Fibroblast of the aortic adventitia (primary cell): ENCODE data around the gene TMEM63C. TPM values are rescaled to one million over a fixed set of nuclear protein-coding genes. Genes with fewer than 3 reads are reported as not detected.

Source experiments
- DNase-seq: peaks from one replicate; pipeline ENCODE4 v3.0.0-alpha.2; 2010; ENCODE audit warnings: low read depth
- H3K4me3 ChIP-seq: 2 replicates; pipeline ENCODE4 v1.5.1; 2011; ENCODE audit warnings: low read depth, mild to moderate bottlenecking, control low read depth, low read length, moderate library complexity
- total RNA-seq: library from RNA; depleted of rRNA; stranded (reverse); fragments of >200 nt; gene quantifications from 2 replicates; pipeline ENCODE4 v1.2.3, GENCODE V29; 2012; ENCODE audit warnings: low replicate concordance
- TF ChIP-seq, protein P1 (sequence below): IDR thresholded peaks from 2 replicates; pipeline ENCODE4 v1.5.1; 2011; ENCODE audit warnings: mild to moderate bottlenecking, low read length, control low read depth, inconsistent platforms; ENCODE audit not compliant: insufficient read depth

TMEM63C gene
- total RNA-seq, 1 donor = not detected

DNA sequence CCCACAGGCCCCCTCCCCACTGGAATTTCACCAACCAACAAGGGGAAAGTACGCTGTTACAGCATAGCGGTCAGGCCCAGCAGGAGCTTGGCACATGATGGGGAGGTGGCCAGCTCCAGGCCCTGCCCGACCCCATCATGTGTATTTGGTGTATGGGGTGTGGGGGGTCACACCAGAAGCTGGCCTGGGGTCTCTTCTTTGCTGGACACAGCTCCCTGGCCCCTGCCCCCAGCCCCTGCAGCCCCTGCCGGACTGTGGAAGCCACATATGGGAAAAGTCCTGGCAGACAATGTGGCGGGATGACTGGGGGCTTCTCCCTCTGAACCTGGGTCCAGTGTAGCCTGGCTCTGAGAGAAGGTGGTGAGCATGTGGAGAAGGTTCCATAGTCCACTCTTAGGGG, 77.0 kb downstream of the TMEM63C start:
- no peak for DNase-seq
- H3K4me3 ChIP-seq = no peak overlapping the region
- TF ChIP-seq, protein P1, sequence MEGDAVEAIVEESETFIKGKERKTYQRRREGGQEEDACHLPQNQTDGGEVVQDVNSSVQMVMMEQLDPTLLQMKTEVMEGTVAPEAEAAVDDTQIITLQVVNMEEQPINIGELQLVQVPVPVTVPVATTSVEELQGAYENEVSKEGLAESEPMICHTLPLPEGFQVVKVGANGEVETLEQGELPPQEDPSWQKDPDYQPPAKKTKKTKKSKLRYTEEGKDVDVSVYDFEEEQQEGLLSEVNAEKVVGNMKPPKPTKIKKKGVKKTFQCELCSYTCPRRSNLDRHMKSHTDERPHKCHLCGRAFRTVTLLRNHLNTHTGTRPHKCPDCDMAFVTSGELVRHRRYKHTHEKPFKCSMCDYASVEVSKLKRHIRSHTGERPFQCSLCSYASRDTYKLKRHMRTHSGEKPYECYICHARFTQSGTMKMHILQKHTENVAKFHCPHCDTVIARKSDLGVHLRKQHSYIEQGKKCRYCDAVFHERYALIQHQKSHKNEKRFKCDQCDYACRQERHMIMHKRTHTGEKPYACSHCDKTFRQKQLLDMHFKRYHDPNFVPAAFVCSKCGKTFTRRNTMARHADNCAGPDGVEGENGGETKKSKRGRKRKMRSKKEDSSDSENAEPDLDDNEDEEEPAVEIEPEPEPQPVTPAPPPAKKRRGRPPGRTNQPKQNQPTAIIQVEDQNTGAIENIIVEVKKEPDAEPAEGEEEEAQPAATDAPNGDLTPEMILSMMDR = no peak

DNA sequence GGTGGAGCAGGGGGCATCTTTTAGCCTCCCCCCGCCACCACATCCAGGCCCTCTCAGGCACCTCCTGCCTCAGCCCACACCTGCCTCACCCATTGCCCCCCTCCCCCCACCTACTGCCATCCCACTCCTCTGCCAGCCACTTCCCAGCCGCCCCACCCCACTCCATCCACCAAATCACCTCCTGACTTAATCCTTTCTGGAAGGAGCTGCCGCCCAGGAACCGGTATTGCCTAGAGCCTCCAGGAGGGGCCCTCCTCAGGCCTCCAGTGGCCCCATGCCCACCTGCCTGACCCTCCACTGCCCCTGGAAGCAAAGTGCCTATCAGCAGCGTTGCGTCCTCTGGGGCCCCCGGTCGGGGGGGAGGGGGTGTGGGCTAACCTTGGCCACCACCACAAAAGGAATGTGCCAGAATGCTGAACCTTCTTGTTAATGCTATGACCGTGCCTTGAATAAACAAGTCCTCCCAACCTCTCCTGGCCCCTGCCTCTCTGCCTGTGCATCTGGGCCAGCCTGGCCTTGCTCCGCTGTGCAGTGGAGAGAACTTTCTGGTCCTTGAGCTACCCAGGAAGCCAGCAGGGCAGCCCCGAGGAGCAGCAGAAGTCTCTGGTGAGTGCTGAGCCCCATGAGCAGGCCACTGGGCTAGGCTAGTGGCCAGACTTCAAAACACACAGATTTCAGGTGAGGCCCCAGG, 77.6 kb downstream of the TMEM63C start:
- no peak overlapping the region for H3K4me3 ChIP-seq
- TF ChIP-seq, protein P1 = no peak
- DNase-seq = no peak

DNA sequence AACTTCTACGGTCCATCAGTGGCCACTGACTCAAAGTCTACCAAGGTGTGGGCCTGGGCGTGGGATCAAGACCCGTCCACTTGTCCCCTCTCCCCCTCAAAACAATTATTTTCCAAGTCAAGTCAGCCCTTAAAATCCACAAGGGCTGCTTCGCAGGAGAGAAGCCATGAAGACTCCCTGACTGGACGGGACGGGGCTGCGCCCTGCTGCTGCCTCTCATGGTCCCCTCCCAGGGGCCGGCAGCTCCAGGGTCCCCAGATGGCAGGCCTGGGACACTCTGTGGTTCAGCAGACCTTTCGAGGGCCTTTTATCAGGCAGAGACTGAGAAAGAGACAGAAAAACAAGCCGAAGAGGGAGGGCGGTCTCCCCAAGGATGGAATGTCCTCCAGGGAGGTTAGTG, 78.6 kb downstream of the TMEM63C start:
- no peak overlapping the region for H3K4me3 ChIP-seq
- DNase-seq = no peak
- TF ChIP-seq, protein P1 = no peak

DNA sequence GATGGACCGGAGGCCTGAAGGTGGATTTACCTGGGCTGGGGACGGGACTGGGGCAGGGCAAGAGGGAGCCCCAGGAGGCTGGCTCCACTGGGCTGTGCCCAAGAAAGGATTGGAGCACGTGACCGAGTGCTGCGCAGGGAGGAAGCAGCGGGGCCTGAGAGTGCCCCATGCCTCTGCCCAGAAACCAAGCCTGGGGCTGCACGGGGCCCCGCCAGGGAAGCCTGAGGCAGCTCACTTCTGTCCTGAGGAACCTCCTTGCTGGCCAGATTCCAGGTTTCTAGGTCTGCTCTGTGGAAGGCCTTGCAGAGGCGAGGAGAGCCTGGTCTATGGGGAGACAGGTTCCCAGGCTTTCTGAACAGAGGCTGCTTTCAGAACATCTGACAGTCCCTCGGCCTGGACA, 79.0 kb downstream of the TMEM63C start:
- DNase-seq = no peak
- TF ChIP-seq, protein P1 = no peak
- no peak overlapping the region for H3K4me3 ChIP-seq

DNA sequence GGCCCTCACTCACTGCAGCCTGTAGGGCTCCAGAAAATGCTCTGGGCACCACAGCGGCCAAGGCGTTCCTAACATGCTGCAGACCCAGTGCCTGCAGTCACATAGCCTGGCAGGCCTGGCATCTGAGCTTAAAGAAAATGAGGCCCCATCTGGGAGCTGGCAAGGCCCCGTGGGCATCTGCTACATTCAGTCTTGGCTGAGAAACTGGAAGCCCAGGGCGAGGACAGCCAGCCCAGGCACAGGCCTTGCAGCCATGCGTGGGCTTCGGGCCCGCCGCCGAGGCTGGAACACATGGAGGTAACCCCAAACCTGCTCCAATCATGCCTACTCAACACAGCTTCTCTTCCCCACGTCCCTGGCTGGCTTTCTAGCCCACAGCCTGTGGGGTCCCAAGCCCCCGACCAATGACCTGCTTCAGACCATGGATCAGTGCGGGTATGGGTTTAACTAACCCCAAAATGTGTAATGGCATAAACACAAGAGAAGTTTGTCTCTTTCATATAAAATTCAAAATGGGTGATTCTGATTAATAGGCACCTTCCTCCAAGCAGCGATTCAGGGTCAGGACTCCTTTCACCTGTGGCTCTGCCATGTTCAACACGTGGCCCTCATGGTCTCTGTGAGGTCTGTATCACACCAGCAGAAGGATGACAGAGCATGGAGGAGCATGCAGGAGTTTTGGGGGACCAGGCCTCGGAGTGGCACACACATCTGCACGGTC, 83.0 kb downstream of the TMEM63C start:
- no peak for DNase-seq
- no peak overlapping the region for H3K4me3 ChIP-seq
- TF ChIP-seq, protein P1 = no peak

DNA sequence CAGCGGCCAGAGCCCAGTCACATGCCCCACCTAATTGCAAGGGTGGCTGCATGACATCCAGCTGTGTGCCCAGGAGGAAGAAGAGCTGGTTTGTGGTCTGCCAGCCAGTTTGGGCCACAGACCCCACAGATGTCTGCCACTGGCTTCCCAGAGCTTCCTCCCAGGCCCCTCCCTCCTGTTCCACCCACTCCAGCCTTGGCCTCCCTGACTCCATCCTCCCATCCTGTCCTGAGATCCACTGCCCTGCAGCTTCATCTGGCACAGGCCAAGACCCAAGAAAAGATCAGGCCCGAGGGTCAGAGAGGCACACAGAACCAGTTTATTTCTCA, 83.6 kb downstream of the TMEM63C start:
- no peak for DNase-seq
- TF ChIP-seq, protein P1 = no peak
- no peak overlapping the region for H3K4me3 ChIP-seq
